Keratinocyte (primary cell): ENCODE results near the gene NOS1. TPM values are rescaled to one million over a fixed set of nuclear protein-coding genes. Genes with fewer than 3 reads are reported as not detected.

Experiments
- DNase-seq: peaks from one replicate; pipeline ENCODE4 v3.0.0-alpha.2; 2011; ENCODE audit warnings: low read depth, missing footprints, low spot score
- FAIRE-seq: peaks from 2 replicates; lab custom pipeline; 2011; peaks lifted over from hg19 to GRCh38; lab: Jason Lieb, UNC
- H2AFZ ChIP-seq: 2 replicates; pipeline ENCODE4 v1.6.0; 2012; ENCODE audit warnings: low read length, control low read depth, inconsistent platforms; ENCODE audit not compliant: control insufficient read depth
- H3K27ac ChIP-seq: 2 replicates; pipeline ENCODE4 v1.5.1; 2011; ENCODE audit warnings: low read length; ENCODE audit not compliant: control insufficient read depth, insufficient read depth
- H3K27me3 ChIP-seq: 3 replicates; pipeline ENCODE4 v1.6.0; 2011; ENCODE audit warnings: low read length; ENCODE audit not compliant: control insufficient read depth, insufficient read depth; ENCODE audit errors: extremely low read depth
- H3K36me3 ChIP-seq, 2 experiments: 2 replicates in 1 of 2; 3 replicates in 1 of 2; pipeline ENCODE4 v1.5.1; 2011; ENCODE audit warnings: low read length in 2 of 2, mild to moderate bottlenecking in 1 of 2; ENCODE audit not compliant: control insufficient read depth in 2 of 2, insufficient read depth in 2 of 2; ENCODE audit errors: extremely low read depth in 1 of 2
- H3K4me1 ChIP-seq: 3 replicates; pipeline ENCODE4 v1.5.1; 2011; ENCODE audit warnings: low read length; ENCODE audit not compliant: control insufficient read depth, insufficient read depth; ENCODE audit errors: extremely low read depth
- H3K4me2 ChIP-seq: 3 replicates; pipeline ENCODE4 v1.6.0; 2011; ENCODE audit warnings: low read depth, low read length; ENCODE audit not compliant: control insufficient read depth, insufficient read depth; ENCODE audit errors: extremely low read depth
- H3K4me3 ChIP-seq, 3 experiments: fragments of 200-600 bp in 1 of 3; sonication (generic) in 1 of 3; 2 replicates in 2 of 3; 3 replicates in 1 of 3; pipeline ENCODE4 v1.5.1; 2011 to 2016; ENCODE audit warnings: low read length in 3 of 3, mild to moderate bottlenecking in 3 of 3, control low read depth in 2 of 3, inconsistent platforms in 1 of 3, low read depth in 1 of 3, mixed read lengths in 1 of 3, mixed run types in 1 of 3, moderate library complexity in 1 of 3; ENCODE audit not compliant: control insufficient read depth in 2 of 3, insufficient read depth in 2 of 3; ENCODE audit errors: extremely low read depth in 1 of 3
- H3K79me2 ChIP-seq: 2 replicates; pipeline ENCODE4 v1.6.0; 2012; ENCODE audit warnings: low read length; ENCODE audit not compliant: control insufficient read depth, insufficient read depth
- H3K9ac ChIP-seq: 3 replicates; pipeline ENCODE4 v1.6.0; 2011; ENCODE audit warnings: low read length; ENCODE audit not compliant: control insufficient read depth, insufficient read depth; ENCODE audit errors: extremely low read depth
- H3K9me1 ChIP-seq: 3 replicates; pipeline ENCODE4 v1.6.0; 2011; ENCODE audit warnings: low read length; ENCODE audit not compliant: control insufficient read depth, insufficient read depth; ENCODE audit errors: extremely low read depth
- H3K9me3 ChIP-seq: 2 replicates; pipeline ENCODE4 v1.5.1; 2012; ENCODE audit warnings: low read depth, low read length; ENCODE audit not compliant: control insufficient read depth
- H4K20me1 ChIP-seq: 3 replicates; pipeline ENCODE4 v1.6.0; 2011; ENCODE audit warnings: low read length; ENCODE audit not compliant: control insufficient read depth, insufficient read depth; ENCODE audit errors: extremely low read depth
- EZH2 ChIP-seq: IDR thresholded peaks from one replicate; pipeline ENCODE4 v1.6.1; 2012; ENCODE audit warnings: inconsistent platforms, mild to moderate bottlenecking, low read length, moderate library complexity
- dilution Hi-C: fragments of 300-500 bp; cut with MboI; formaldehyde crosslinking; loops from one replicate; pipeline ENCODE4 v1.7.0; 2020; ENCODE audit warnings: low sequenced_read_pairs; ENCODE audit not compliant: extremely low pct_ligation_motif_present
- polyA plus RNA-seq, 5 experiments: library from polyadenylated mRNA; depleted of rRNA in 3 of 5; stranded (reverse) in 3 of 5; stranded (forward) in 1 of 5; unstranded in 1 of 5; fragments of >200 nt; gene quantifications; 1 replicate in 1 of 5; 2 replicates in 3 of 5; 3 replicates in 1 of 5; pipeline versions ENCODE4 v1.2.1 to v1.2.3, GENCODE V29; 2011 to 2012; ENCODE audit warnings: missing spikeins in 2 of 5, low read depth in 1 of 5, low replicate concordance in 1 of 5
- TF ChIP-seq, protein P1 (sequence below), 3 experiments: IDR thresholded peaks in 1 of 3; conservative IDR thresholded peaks in 1 of 3; optimal IDR thresholded peaks in 1 of 3; 2 replicates in 2 of 3; 3 replicates in 1 of 3; pipeline versions ENCODE3 to v1.5.1; 2011; ENCODE audit warnings: low read length in 3 of 3, mild to moderate bottlenecking in 3 of 3, moderate library complexity in 2 of 3, control low read depth in 1 of 3, inconsistent platforms in 1 of 3; ENCODE audit not compliant: insufficient read depth in 2 of 3; ENCODE audit errors: extremely low read depth in 1 of 3

The NOS1 gene
- polyA plus RNA-seq, 1 donor (not counting 4 experiments of a cell fraction or from before 2014, with no cell fraction given): 5.6 TPM

DNA sequence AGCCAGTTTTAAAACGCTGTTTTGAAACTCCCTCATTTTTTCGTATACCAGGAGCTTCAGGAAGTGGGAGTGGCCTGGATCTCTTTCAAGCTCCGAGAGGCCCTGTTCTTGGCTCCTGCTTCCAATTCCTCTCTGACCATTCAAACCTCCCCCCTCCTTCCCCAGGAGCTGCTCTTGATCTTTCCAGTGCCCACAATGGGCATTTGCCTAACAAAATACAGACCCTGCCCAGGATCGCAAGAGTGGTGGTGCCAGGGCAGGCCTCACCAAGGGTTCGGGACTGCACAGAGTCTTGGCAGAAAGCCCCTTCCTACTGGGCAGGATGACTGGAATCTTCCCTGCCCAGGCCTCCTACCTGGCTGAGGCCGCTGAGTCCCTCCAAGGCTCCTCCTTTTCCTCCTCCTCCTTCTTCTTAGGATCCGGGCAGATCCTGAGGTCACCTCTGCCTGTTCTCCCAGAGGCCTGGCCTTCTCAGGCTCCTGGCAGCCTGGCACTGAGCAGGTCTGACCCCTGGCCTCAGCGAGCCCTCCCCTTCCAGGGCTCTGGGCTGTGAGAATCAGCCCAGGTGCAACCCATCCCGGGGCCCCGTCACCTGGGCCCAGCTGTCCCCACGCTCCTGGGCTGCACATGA, 46.9 kb upstream of the NOS1 start:
- Histone ChIP-seq H3K4me1 (peaks cover 2% of the 10 kb centered on the region), H3K36me3 (no peaks in the 10 kb centered on the region), H3K9me1 (no peaks in the 10 kb centered on the region), H3K4me3 (no peak overlapping the region), H3K9ac (no peak overlapping the region), H3K27me3 (peaks cover 3% of the 10 kb centered on the region), H3K79me2 (no peaks in the 10 kb centered on the region), H2AFZ (peak overlapping the region; percentile 72), H3K4me2 (no peak overlapping the region), H3K27ac (no peak overlapping the region), H3K9me3 (no peaks in the 10 kb centered on the region), H4K20me1 (no peaks in the 10 kb centered on the region)
- dilution Hi-C loops: no loop called here
- DNase-seq (no peak), FAIRE-seq (no peak)
- TF ChIP-seq EZH2: no peak
- TF ChIP-seq, protein P1, sequence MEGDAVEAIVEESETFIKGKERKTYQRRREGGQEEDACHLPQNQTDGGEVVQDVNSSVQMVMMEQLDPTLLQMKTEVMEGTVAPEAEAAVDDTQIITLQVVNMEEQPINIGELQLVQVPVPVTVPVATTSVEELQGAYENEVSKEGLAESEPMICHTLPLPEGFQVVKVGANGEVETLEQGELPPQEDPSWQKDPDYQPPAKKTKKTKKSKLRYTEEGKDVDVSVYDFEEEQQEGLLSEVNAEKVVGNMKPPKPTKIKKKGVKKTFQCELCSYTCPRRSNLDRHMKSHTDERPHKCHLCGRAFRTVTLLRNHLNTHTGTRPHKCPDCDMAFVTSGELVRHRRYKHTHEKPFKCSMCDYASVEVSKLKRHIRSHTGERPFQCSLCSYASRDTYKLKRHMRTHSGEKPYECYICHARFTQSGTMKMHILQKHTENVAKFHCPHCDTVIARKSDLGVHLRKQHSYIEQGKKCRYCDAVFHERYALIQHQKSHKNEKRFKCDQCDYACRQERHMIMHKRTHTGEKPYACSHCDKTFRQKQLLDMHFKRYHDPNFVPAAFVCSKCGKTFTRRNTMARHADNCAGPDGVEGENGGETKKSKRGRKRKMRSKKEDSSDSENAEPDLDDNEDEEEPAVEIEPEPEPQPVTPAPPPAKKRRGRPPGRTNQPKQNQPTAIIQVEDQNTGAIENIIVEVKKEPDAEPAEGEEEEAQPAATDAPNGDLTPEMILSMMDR (optimal IDR thresholded peaks at IDR 0.05 in 1 of 3, IDR thresholded peaks at IDR 0.05 in 1 of 3, conservative IDR thresholded peaks at IDR 0.05 in 1 of 3; ENCODE audit: extremely low read depth in 1 of 3, insufficient read depth in 2 of 3, low read length in 3 of 3): no peak

DNA sequence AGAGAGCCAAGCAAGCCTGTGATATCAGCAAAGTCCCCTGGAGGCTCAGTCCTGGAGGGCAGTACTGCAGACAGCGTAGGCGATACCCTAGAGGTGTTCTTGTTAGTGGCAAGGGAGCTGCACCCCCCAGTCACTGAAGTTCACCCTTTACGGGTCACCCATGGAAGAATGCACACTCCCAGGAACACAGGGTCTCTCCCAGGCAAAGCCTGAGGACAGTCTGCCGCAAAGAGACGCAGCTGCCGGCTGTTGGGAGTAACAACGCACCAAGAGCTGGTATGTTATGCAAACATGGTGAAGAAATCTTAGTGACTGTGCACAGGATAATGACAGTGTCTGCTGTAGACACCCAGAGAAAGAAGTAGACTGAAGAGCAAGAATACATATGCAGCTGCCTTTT, 43.5 kb upstream of the NOS1 start:
- H2AFZ ChIP-seq: no peak overlapping the region
- peaks cover 2% of the 10 kb centered on the region for H3K4me1 ChIP-seq
- TF ChIP-seq EZH2: no peak
- TF ChIP-seq, protein P1 (optimal IDR thresholded peaks at IDR 0.05 in 1 of 3, IDR thresholded peaks at IDR 0.05 in 1 of 3, conservative IDR thresholded peaks at IDR 0.05 in 1 of 3; ENCODE audit: extremely low read depth in 1 of 3, insufficient read depth in 2 of 3, low read length in 3 of 3): no peak
- no peaks in the 10 kb centered on the region for H3K9me1 ChIP-seq
- peaks cover 3% of the 10 kb centered on the region for H3K27me3 ChIP-seq
- no peaks in the 10 kb centered on the region for H3K79me2 ChIP-seq
- no peak overlapping the region for H3K9ac ChIP-seq
- H3K9me3 ChIP-seq: no peaks in the 10 kb centered on the region
- no peak for DNase-seq
- no peaks in the 10 kb centered on the region for H3K36me3 ChIP-seq
- H3K4me2 ChIP-seq: no peak overlapping the region
- dilution Hi-C loops: no loop called here
- H3K27ac ChIP-seq: no peak overlapping the region
- H3K4me3 ChIP-seq: no peak overlapping the region
- no peak for FAIRE-seq
- H4K20me1 ChIP-seq: no peaks in the 10 kb centered on the region
